NCI-H2029 (cell line): ENCODE data around the gene PDE2A.

Experiments used
- DNase-seq: peaks from one replicate; lab custom pipeline; 2025; lab: John Stamatoyannopoulos, UW

Gene PDE2A

DNA sequence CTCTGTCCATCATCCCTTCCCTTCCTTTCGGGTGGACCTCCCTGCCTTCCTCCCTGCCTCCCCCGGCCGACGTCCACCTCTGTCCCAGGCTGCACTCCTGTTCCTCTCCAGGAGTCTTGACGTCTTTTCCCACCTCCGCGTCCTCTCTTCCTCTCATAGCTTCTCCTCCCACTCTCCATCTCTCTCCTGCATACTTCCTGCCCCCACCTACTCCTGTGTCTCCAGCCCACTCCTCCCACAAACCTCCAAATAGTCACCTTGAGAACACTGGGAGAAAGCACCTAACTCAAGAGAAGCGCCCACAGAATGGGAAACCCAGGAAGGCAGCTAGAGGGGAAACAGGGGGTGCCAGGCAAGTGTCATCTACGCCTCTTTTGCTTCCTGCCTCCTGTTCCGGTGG lies 60.8 kb downstream of the PDE2A start:
- no peak for DNase-seq

DNA sequence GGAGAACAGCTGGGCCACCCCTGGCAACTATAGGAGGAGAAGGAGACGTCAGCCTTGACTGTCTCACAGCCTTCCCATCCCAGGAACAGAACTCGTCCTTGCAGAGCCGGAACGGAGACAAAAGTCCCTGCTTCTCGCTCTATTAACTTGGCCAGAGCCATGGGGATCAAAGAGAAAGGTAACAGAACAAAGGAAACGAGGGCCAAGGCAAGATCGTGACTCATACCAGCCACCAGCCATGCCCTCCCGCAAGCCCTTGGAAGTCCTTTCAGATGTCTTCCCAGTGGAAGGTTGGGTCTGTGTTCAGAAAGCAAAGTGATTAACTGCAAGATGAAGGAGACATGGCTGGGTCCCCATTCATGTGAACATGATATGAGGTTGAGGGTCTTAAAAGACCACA lies 64.7 kb downstream of the PDE2A start:
- DNase-seq: no peak

DNA sequence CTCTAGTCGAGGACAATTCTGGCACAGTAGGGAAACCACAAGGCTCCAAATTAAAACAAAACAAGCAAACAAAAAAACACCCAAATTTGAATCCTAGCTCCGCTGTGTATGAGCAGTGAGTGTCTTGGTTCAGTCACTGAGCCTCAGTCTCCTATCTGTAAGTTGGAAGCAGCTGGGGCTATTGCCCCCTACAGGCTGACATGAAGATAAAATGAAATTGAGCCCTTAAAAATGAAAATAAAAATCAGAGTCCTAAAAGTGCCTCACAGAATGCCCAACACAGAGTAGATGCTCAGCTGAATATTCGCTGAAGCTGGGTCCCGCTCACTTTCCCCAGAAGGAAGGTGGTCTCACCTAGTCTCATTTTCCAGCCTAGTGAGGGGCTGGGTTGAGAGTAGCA lies 65.2 kb downstream of the PDE2A start:
- DNase-seq: no peak

DNA sequence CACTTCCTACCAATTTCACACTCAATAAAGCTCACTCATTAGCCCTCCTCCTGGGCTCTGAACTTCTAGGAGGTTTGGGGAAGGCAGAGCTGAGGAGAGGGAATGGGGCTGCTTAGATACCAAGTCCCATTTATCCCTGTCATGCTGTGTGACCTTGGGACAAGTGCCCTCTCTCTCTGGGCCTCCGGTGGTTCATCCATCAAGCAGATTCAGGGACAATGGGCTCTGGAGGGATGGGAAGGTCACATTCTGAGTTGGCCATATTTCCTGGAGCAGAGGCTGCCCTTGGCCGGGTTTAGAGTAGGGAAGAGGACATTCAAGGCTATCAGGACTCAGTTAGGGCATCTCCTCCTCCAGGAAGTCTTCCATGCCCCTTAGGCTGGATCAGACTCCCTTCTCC lies 66.7 kb downstream of the PDE2A start:
- DNase-seq: no peak

DNA sequence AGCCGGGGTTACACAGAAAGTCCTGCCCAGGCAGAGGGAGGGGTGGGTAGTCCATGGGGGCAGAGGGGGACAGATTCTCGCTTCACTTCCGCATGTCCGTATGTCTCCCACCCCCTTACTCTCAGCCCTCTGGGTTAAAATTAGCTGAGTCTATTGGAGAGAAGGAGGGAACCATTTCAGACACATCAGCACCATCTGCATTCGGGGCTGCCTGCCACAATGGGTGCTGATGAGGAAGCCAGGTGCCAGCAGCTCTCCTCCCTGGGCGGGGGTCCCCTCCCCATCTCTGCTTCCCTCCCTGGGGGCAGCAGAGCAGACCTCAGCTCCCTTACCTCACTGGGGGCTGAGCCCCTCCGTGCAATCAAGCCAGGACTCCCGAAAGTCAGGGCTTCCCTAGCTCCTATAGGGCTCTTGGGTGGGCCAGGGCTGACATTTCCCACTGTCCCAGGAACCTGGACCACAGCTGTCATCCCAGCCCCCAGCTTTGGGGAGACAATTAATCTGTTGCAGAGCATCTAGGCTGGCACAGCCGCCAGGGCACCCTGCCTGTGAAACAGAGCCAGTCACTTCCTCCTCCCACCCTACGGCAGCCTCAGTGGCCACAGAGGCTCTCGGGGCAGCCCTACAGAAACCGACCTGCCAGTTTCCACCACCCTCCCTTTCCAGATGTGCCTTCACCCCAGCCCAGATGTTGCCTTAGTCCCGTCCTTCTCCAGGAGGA lies 67.3 kb downstream of the PDE2A start:
- no peak for DNase-seq

DNA sequence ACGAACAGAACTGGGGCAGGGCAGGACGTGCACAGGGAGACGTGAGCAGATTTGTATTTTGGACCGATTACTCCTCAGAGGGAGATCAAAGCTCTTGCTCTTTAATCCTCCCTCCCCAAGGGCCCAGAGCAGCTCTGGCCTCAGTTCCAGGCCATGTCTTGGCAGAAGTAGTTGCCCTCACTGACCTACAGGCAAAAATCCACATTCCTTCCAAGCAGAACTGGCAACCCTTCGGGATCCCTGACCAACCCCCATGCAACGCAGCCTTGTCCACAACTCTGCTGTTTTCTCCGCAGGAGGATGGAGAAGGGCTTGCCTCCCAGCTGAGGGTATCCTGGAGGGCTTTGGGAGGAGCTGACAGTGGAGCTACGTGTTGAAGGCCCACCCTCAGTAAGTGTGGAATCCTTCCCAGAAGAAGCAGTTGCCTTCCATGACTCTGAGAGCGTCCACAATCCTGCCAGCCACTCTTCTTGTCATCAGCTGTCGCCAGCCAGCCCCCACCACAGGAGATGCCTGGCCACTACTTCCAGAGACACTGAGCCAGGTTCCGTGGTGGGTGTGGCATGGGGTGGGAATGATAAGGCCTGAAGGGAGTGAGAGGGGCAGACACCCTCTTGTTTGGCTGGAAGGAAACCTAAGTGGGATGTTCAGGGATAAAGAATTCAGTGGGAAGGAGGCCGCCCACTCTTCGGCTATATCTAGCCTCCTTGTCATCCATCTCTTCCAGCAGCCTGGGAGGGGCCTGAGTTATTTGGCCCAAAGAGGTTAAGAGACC lies 68.1 kb downstream of the PDE2A start:
- DNase-seq: no peak

DNA sequence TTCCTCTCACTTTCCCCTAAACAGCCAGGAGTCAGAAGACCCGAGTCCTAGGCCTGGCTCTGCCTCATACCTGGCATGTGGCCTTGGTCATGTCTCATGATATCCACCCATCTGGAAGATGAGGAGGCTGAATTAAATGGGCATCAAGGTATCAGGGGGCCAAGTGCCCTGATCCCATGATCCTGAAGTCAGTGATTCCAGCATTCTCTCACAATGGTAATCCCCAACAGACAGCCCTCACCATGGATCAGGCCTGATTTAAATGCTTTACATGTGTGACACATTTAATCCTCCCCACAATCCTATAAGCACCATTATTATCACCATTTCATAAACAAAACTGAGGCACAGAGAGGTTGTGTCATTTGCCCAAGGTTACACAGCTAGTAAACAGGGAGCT lies 70.0 kb downstream of the PDE2A start:
- no peak for DNase-seq

DNA sequence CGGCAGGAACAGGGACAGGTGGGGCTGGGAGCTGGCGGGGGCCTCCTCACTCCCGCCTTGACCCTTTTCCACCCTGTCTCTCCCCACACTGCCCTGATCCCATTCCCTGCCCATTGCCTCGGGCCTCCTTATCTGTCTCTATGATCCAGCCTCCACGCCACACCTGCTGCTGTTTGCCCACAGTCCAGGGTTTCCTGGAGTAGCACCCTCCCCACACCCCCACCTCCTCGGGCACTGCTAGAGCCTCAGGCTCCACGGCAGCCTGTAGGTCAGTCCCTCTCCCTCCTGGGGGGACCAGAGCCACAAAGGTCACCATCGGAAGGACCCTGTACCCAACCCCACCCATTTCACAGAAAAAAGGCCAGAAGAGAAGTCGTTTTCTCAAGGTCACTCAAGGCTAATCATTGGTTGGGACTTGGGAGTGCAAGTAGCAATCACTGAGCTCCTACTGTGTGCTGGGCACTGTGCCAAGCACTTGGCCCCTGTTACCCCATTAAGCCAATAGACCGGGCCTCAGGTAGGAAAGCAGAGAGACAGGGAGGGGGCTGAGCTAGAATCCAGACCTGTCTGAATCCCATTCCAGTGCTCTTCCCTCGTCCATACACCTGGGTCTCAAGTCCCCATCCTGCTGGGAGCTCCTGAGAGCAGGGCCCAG lies 71.8 kb downstream of the PDE2A start:
- no peak for DNase-seq

DNA sequence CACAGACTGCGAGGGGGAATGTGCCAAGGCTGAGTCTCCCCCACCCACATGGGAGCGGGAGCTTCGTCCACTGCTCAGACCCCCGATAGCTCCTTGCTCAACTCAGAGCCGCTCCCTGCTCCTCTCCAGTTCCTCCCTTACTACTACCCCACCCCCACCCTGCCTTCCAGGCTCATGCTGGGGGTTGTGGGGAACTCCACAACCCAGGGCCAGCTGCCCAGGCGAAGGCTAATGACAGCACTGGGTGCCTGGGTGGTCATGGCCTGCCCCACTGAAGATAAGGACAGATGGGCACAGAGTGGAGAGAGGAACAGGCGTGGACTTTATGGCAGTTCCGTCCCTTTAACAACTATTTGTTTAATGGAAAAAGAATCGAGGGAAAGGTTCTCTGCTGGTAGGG lies 73.7 kb downstream of the PDE2A start:
- no peak for DNase-seq

DNA sequence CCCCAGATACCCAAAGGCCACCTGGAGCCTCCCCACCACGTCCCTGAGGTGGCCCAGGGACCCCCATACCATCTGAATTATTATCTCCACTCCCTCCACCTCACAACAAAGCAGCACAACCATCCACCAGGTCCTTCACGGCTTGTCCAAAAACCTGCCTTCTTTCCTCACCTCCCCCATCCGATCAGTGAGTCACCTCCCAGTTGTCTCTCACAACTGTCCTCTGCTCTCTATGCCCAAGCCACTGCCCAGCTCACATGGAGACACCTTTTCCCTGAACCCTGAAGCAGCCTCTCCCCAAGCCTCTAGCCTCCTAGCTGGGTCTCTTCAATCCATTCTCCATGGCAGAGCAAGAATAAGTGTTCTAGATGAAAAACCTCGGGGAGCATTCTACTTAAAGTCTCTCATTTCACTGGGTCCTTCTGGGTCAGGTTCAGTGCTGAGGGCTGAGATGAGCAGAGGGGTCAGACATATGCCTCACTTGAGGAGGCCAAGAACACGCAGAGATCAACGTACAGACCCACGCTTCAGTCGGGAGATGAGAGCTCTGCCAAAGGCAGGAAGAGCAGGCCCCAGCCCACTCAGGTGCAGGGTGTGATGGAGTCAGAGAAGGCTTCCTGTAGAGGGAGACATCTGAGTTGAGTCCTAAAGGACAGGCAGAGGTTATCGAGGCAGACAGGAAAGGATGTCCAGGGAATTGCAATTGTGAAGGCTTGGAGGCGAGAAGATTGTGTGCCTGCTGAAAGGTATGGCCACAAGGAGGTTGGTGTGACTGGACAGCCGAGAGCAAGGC lies 74.7 kb downstream of the PDE2A start:
- DNase-seq: no peak

DNA sequence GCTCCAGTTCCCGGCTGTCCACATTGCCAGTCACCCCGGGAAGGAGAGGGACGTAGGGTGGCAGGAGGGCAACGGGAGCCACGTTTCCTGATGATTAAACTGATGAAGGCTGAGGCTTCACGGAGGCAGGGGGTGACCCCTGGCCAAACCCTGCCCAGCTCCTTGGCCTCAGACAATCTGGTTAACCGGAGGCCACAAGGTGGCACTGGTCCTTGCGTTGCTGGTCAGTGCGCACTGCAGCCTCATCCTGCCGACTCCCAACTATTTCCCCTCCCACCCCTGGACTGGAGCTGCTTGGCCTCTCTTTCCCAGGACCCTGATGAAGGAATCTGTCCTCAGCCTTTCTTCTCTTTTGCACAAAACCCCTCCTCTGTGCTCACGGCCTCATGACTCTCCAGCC lies 75.3 kb downstream of the PDE2A start:
- no peak for DNase-seq

DNA sequence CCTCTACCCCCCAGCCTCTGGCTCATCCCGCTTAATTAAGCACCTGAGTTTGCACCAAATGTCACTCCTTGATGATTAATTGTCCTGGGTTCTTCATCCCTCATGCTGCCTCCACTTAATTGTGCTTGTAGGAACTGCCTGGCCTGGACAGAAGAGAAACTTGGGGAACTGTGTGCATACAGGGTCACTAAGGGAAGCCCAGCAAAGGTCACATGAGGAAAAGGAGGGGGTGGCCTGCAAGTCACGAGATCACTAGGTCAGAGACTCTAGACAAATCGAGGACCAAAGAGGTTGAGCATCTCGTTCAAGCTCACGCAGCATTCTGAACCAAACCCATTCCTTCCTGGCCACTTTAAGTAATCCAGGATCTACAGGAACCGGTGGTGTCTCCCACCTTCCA lies 75.8 kb downstream of the PDE2A start:
- DNase-seq: no peak

DNA sequence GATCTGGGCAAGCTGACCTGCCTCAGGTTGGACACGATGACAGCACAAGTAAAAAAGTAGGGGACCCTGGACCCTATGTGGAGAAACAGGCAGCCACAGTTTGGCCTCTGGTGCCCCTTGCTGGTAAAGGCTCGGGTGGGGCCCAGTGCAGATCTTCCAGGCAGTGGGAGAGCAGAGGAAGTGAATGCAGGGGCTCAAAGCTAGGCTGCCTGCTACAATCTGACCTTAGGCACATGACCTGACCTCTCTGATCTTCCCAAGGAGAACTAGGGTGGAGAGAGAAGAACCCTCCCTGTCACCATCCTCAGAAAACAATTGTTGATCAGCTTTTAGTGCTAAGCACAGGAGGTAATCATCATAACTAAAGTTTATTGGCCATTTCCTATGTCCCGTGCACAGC lies 76.5 kb downstream of the PDE2A start:
- DNase-seq: no peak

DNA sequence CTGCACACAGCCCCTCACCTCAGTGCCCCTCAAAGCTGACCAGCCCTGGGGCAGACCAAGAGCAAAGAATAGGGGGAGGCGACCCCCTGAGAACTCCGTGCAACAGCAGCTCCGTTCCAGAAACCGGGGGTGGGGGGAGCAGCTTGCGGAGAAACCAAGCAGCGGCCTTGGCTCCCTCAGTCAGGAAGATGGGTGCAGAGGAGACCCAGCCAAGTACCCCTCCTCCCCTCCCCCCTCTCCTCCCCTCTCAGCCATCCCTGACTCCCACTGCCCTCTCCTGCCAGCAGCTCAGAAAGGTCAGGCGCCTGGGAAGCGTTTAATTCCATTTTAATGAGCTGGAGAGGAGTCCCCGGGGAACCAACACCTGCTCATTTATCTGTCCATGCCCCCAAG lies 78.9 kb downstream of the PDE2A start:
- no peak for DNase-seq

DNA sequence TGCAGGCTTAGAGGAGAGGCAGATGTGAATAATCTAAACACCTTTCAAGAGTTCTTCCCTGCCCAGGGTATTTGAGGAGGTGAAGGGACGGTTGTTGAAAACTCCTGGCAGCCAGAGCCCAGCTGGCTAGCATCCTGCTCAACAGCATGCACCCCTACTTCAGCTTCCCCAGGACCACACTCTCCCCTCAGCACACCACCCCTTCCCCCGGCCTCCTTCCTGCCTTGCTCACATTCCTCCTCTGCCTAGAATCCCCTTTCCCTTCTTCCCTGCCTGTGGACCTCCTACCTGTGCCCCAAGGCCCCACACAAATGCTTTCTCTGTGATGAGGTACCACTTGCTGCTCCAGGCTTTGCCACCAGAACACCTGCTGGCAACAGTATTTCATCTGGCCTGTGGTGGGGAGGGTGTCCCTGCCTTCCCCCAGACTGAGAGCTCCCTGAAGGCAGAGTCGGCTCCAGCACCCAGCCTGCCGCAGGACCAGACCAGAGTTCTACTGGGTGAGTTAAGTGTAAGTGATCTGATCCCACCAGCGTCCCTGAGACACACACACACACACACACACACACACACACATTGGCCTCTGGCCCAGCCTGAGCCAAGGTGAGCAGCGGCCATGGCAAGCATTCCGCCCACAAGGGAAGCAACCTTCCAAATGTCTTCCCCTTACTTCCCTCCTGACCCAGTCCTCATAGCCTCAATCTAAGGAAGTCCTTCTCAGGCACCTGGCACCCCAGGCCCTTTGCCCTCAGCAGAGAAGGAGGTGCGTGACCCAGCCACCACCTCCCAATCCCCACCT lies 79.5 kb downstream of the PDE2A start:
- DNase-seq: no peak

DNA sequence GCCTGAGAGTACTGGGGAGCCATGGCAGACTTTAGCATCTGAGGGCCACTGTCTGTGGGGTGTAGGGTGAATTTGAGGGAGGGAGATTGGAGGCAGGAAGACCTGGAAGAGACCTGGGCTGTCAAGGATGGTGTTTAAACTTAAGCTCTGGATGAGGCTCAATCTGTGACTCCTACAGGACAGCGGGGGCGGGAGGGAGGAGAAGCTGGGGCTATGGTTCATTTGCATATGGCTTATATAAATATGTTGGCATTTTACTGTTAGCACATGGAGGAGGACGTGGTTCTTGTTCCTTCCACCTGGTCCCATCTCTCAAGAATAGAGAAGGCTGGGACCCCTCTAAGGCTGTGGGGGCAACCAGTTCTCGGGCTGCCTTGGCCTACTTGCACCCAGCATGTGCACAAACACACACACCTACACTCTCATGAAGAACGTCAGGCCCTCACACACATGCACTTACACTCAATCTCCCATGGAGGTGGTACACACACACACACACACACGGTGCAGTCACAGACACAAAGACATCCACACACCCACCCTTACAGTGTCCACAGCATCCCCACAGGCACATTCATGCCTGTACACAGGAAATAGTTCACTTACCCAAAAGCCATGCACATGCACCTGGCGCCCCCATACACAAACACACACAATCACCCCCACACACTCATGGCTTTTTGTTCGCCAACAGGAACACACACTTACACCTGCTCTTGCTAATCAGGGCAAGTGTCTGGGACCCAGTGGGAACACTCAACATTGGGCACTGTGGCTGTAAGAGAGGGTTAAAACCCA lies 81.3 kb downstream of the PDE2A start:
- no peak for DNase-seq

DNA sequence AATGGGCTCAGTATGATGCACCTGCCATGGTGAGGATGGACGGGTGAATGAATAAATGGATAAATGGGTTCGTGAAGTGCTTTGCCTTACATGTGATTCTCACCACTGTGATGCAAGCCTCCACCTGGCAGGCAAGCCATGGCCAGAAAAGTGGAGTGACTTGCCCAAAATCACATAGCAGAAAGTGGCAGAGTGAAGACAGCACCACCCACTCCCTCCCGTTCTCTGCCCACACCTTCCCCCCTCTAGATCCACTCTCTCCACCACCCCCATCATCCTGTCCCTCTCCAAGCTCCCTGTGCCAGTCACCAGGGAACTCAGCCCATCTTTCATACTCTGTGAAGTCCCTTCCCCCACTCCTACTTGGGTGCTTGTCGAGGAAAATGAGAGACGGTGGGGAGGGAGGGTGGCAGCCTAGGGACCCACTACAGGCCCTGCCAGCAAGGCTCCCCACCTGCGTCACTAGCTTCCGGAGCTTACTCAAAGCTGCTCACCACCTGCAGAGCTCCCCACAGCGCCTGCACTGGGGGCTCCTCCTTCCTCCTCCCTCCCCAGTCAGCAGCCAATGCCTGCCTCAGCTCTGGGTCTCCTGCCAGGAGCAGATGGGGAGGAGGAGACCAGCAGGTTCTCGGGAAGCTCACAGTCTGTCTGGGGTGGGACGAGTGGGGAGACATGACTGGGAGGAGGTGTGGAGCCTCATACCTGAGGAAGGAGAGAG lies 82.3 kb downstream of the PDE2A start:
- no peak for DNase-seq

DNA sequence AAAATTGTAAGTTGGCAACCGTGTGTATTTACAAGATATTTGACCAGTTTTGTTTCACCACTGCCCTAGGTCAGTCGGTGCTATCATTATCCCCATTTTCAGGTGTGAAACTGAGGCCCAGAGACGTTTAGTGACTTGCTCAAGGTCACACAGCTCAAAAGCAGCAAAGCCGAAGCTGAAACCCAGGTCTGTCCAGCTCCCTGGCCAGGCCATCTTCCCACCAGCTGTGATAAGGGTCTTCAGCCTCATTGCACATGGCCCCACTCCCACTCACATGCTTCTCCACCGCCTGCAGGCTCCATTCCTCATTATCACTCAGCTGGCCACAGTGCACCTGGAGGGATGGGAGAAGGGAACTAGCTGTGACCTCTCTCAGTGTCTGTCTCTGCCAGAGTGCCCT lies 83.2 kb downstream of the PDE2A start:
- DNase-seq: no peak

DNA sequence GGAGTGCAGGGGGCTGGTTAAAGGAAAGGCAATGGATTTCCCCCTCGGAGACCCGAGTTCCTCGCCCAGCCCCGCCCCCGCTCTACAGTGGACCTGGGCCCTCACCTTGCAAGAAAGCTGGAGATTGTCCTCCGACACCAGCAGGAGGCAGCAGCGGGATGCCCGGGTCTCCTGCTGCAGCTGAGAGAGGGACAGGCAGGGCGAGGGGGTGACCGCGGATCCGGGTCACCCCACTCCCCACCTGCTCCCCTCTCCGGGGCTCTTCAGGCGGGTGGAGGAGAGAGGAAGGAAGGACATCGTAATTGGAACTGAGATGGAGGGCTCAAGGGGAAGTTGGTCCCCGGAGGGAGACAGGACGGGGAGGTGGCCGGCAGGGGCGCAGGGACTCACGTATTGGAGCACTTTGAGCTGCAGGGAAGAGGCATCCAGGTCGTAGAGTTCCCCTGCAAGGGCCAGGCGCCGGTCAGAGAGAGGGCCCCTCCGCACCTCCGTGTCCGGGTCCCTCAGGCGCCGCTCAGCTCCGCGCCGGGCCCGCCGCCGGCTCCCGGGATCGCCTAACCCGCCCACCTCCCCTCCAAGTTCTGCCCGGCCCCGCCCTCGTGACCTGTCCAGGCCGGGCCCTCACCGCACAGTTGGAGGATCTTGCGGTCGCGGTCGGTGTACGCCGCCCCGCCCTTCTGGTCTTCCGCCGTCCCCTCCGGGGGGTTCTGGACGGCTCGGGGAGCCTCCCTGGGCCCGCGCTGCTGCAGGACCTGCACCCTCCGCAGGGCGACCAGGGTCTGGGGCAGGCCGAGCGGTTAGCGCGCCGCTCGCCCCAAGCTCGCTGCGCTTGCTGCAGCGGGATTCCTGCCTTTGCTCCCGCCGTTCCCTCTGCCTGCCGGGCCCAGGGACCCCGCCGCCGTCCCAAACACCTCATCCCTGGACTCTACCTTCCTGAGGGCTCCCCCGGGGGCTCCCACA lies 84.1 kb downstream of the PDE2A start:
- DNase-seq: no peak
